HepG2 (cell line): ENCODE results near the gene DPH7. TPM values are rescaled to one million over a fixed set of nuclear protein-coding genes. Genes with fewer than 3 reads are reported as not detected.

Source experiments
- ATAC-seq: fragments of 200-7000 bp; cut with Tn5 transposase; 3 replicates; pipeline ENCODE4 v1.9.1; 2020; ENCODE audit warnings: mild to moderate bottlenecking, moderate library complexity
- BruUV-seq: library from RNA; stranded (reverse); fragments of 400-500 nt; replicated peaks from 2 replicates; lab custom pipeline; 2021; lab: Mats Ljungman, UMichigan
- CTCF ChIA-PET: fragments of 300-600 bp; formaldehyde crosslinking; extraction: SDS; loops from one replicate; lab custom pipeline; 2021; ENCODE audit warnings: low total read pairs, inconsistent platforms, low intra/inter-chr PET ratio; lab: Yijun Ruan, JAX
- POLR2A ChIA-PET: fragments of 350-600 bp; sonication (Branson Sonifier 250); formaldehyde crosslinking; loops from one replicate; lab custom pipeline; 2020; ENCODE audit warnings: antibody characterized with exemption, inconsistent platforms; lab: Yijun Ruan, JAX
- DNase-seq: peaks from one replicate; pipeline ENCODE4 v3.0.0-alpha.2; 2015; ENCODE audit warnings: low spot score
- FAIRE-seq: peaks from 3 replicates; lab custom pipeline; 2011; peaks lifted over from hg19 to GRCh38; lab: Jason Lieb, UNC
- H2AFZ ChIP-seq: one replicate; pipeline ENCODE4 v1.6.1; 2011; ENCODE audit warnings: low read length, inconsistent platforms
- H3K27ac ChIP-seq: fragments of 300-600 bp; 3 replicates; pipeline ENCODE4 v1.8.0; 2011; ENCODE audit warnings: mixed run types, mild to moderate bottlenecking, mixed read lengths, low read length, inconsistent platforms; ENCODE audit not compliant: insufficient read depth; ENCODE audit errors: extremely low read length
- H3K27me3 ChIP-seq, 2 experiments: fragments of 200-600 bp in 1 of 2; 2 replicates in 1 of 2; 3 replicates in 1 of 2; pipeline versions ENCODE4 v1.6.0 to v1.8.0; 2011; ENCODE audit warnings: low read length in 2 of 2, mild to moderate bottlenecking in 2 of 2, moderate library complexity in 2 of 2, inconsistent platforms in 1 of 2; ENCODE audit not compliant: insufficient read depth in 2 of 2, control insufficient read depth in 1 of 2
- H3K36me3 ChIP-seq, 2 experiments: fragments of 200-600 bp in 1 of 2; replicated peaks in 1 of 2; 2 replicates in 1 of 2; 3 replicates in 1 of 2; pipeline versions ENCODE4 v1.5.1 to v1.8.0; 2011; ENCODE audit warnings: low read length in 2 of 2, inconsistent platforms in 1 of 2; ENCODE audit not compliant: insufficient read depth in 2 of 2, control insufficient read depth in 1 of 2
- H3K4me1 ChIP-seq: 2 replicates; pipeline ENCODE4 v1.5.1; 2012; ENCODE audit warnings: low read length, inconsistent platforms; ENCODE audit not compliant: insufficient read depth
- H3K4me2 ChIP-seq: 2 replicates; pipeline ENCODE4 v1.6.0; 2011; ENCODE audit warnings: low read depth, low read length, inconsistent platforms
- H3K4me3 ChIP-seq, 3 experiments: fragments of 200-600 bp in 1 of 3; sonication (generic), shearing (Covaris generic) in 1 of 3; replicated peaks in 1 of 3; 2 replicates each; pipeline ENCODE4 v1.5.1; 2011 to 2016; ENCODE audit warnings: low read length in 3 of 3, inconsistent platforms in 2 of 3, low read depth in 2 of 3, mild to moderate bottlenecking in 2 of 3, control low read depth in 1 of 3, mixed read lengths in 1 of 3; ENCODE audit not compliant: insufficient read depth in 1 of 3
- H3K79me2 ChIP-seq: one replicate; pipeline ENCODE4 v1.6.1; 2011; ENCODE audit warnings: low read length, inconsistent platforms; ENCODE audit not compliant: insufficient read depth
- H3K9ac ChIP-seq: 2 replicates; pipeline ENCODE4 v1.6.0; 2011; ENCODE audit warnings: mild to moderate bottlenecking, low read depth, low read length, inconsistent platforms; ENCODE audit not compliant: insufficient read depth
- H3K9me3 ChIP-seq: 2 replicates; pipeline ENCODE4 v1.5.1; 2012; ENCODE audit warnings: mild to moderate bottlenecking, low read length
- H4K20me1 ChIP-seq: 2 replicates; pipeline ENCODE4 v1.6.0; 2011; ENCODE audit warnings: inconsistent platforms, mild to moderate bottlenecking, low read length, moderate library complexity; ENCODE audit not compliant: insufficient read depth
- ARNTL ChIP-seq: sonication (generic); formaldehyde crosslinking; IDR thresholded peaks from 2 replicates; pipeline ENCODE4 v1.4.0; 2020; ENCODE audit warnings: mild to moderate bottlenecking, missing genetic modification reagents
- CENPBD1 ChIP-seq: sonication (generic); formaldehyde crosslinking; IDR thresholded peaks from 2 replicates; pipeline ENCODE4 v1.8.0; 2022; ENCODE audit warnings: missing genetic modification reagents, low read depth, mild to moderate bottlenecking, borderline replicate concordance
- FIP1L1 ChIP-seq: fragments of 200-400 bp; formaldehyde crosslinking; IDR thresholded peaks from 2 replicates; pipeline ENCODE4 v1.6.1; 2018; ENCODE audit warnings: low read depth, mild to moderate bottlenecking, low read length, moderate library complexity, borderline replicate concordance; ENCODE audit not compliant: insufficient read depth
- MLX ChIP-seq: IDR thresholded peaks from 2 replicates; pipeline ENCODE4 v1.6.1; 2016
- MNT ChIP-seq: fragments of 450-650 bp; IDR thresholded peaks from 2 replicates; pipeline ENCODE4 v1.6.1; 2016
- NR2F6 ChIP-seq, 2 experiments: IDR thresholded peaks; 2 replicates each; pipeline ENCODE4 v1.6.1; 2016; ENCODE audit warnings: antibody characterized with exemption in 1 of 2, mild to moderate bottlenecking in 1 of 2
- POGZ ChIP-seq: sonication (generic); formaldehyde crosslinking; IDR thresholded peaks from 2 replicates; pipeline ENCODE4 v1.4.0; 2020; ENCODE audit warnings: mild to moderate bottlenecking, missing genetic modification reagents
- TMF1 ChIP-seq: sonication (generic); formaldehyde crosslinking; IDR thresholded peaks from 2 replicates; pipeline ENCODE4 v1.8.1; 2022; ENCODE audit warnings: low read depth, missing genetic modification reagents
- ZMYM3 ChIP-seq: sonication (generic); formaldehyde crosslinking; IDR thresholded peaks from 2 replicates; pipeline ENCODE4 v1.5.1; 2020; ENCODE audit warnings: mild to moderate bottlenecking, missing genetic modification reagents
- ZZZ3 ChIP-seq: sonication (generic); formaldehyde crosslinking; IDR thresholded peaks from 2 replicates; pipeline ENCODE4 v1.4.0; 2020; ENCODE audit warnings: missing genetic modification reagents, mild to moderate bottlenecking, borderline replicate concordance
- WGBS: methylation state at CpG from one replicate; pipeline ENCODE4 v1.1.6; 2017; ENCODE audit warnings: low lambda C conversion rate; 5-methylcytosine and 5-hydroxymethylcytosine counted together
- in situ Hi-C: cut with HindIII; loops from 2 replicates; pipeline ENCODE4 v1.10.0; 2017; ENCODE audit warnings: low pct_unique_long_range_greater_than_20kb; ENCODE audit not compliant: extremely low pct_ligation_motif_present
- intact Hi-C: fragments of 100-400 bp; cut with micrococcal nuclease; formaldehyde crosslinking; loops from one replicate; pipeline ENCODE4 v1.10.0; 2022; ENCODE audit not compliant: unreplicated experiment
- polyA plus RNA-seq, 8 experiments: library from polyadenylated mRNA; depleted of rRNA in 3 of 8; stranded (reverse) in 7 of 8; unstranded in 1 of 8; fragments of >200 nt; fragmentation: Illumina TruSeq in 4 of 8; extraction: Trizol in 4 of 8; gene quantifications; 2 replicates each; pipeline versions ENCODE4 v1.2.1 to v1.2.3, GENCODE V29; 2011 to 2016; ENCODE audit warnings: low read depth in 4 of 8, missing spikeins in 1 of 8, mixed read lengths in 1 of 8; ENCODE audit not compliant: insufficient read depth in 1 of 8
- total RNA-seq, 5 experiments: library from RNA; depleted of rRNA; stranded (reverse); fragments of >200 nt; fragmentation: Illumina TruSeq; extraction: Trizol; gene quantifications; 2 replicates each; pipeline ENCODE4 v1.2.3, GENCODE V29; 2016; ENCODE audit warnings: low read depth in 1 of 5
- TF ChIP-seq, protein P1 (sequence below): fragments of 450-650 bp; IDR thresholded peaks from 2 replicates; pipeline ENCODE4 v1.6.1; 2017
- TF ChIP-seq, protein P2 (sequence below): sonication (generic); formaldehyde crosslinking; IDR thresholded peaks from 2 replicates; pipeline ENCODE4 v1.4.0; 2020; ENCODE audit warnings: missing genetic modification reagents

The DPH7 gene
- total and polyA plus RNA-seq, 2 of the 13 experiments (the other 11 are each of a cell fraction or from before 2014, with no cell fraction given) = 27.6 to 31.6 TPM

DNA sequence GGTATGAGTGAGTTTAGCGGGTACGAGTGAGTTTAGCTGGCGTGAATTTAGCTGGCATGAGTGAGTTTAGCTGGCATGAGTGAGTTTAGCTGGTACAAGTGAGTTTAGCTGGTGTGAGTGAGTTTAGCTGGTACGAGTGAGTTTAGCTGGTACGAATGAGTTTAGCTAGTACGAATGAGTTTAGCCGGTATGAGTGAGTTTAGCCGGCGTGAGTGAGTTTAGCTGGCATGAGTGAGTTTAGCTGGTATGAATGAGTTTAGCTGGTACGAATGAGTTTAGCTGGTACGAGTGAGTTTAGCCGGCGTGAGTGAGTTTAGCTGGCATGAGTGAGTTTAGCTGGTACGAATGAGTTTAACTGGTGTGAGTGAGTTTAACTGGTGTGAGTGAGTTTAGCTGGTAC lies 69.5 kb downstream of the DPH7 start:
- no peaks in the 10 kb centered on the region for H4K20me1 ChIP-seq
- no peak for FAIRE-seq

DNA sequence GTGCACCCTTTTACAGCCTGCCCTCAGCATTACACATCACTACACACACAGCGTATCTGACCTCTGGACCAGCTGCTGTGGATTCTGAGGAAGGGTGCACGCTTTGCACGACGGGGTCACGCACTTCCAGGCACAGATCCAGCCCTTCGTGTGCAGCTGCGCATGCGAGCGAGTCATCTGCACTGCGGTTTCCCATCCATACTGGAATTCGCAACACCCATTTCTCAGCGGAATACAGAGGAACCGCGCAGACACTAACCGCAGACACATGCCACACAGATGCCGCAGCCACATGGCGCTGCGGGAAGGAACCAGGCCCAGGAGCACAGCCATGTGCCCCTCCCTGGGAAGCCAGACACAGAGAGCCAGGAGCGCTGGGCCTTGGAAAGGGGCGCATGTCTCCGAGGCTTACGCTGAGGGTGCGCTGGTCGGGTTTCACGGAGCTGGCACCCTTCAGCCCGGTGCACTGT lies 72.0 kb downstream of the DPH7 start:
- H3K4me1 ChIP-seq = peaks cover 12% of the 10 kb centered on the region
- CTCF ChIA-PET = no interaction called here
- no peak overlapping the region for H2AFZ ChIP-seq
- no peak overlapping the region for H3K9ac ChIP-seq
- H4K20me1 ChIP-seq = no peaks in the 10 kb centered on the region
- no peaks in the 10 kb centered on the region for H3K79me2 ChIP-seq
- intact Hi-C loops (no loop called here), in situ Hi-C loops (no loop called here)
- no TSS peak for BruUV-seq
- H3K27me3 ChIP-seq = peaks cover 3% of the 10 kb centered on the region in 2 experiments; a peak in 2 of 5 replicates
- no peak overlapping the region for H3K27ac ChIP-seq
- ATAC-seq (peak; percentile 73), FAIRE-seq (no peak), DNase-seq (no peak)
- 22% methylated on average over 9 of the region's 26 CpGs for WGBS
- POLR2A ChIA-PET = no interaction called here
- H3K4me3 ChIP-seq = no peak overlapping the region
- H3K4me2 ChIP-seq = peak overlapping the region; percentile 21; the same call in 1 of the 2 replicates
- H3K36me3 ChIP-seq = no peaks in the 10 kb centered on the region
- peaks cover 3% of the 10 kb centered on the region; the same call in 1 of the 2 replicates for H3K9me3 ChIP-seq
- TF ChIP-seq, protein P1, sequence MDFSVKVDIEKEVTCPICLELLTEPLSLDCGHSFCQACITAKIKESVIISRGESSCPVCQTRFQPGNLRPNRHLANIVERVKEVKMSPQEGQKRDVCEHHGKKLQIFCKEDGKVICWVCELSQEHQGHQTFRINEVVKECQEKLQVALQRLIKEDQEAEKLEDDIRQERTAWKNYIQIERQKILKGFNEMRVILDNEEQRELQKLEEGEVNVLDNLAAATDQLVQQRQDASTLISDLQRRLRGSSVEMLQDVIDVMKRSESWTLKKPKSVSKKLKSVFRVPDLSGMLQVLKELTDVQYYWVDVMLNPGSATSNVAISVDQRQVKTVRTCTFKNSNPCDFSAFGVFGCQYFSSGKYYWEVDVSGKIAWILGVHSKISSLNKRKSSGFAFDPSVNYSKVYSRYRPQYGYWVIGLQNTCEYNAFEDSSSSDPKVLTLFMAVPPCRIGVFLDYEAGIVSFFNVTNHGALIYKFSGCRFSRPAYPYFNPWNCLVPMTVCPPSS = no peak
- peak; percentile 11; the same call in 1 of the 2 replicates for TF ChIP-seq ZMYM3
- TF ChIP-seq MNT = peak; percentile 64; the same call in 1 of the 2 replicates
- TF ChIP-seq NR2F6 (IDR thresholded peaks at IDR 0.05) = peak; percentile 51; the same call in 1 of the 2 replicates
- peak; percentile 64 for TF ChIP-seq NR2F6 (CRISPR knock-in tag; IDR thresholded peaks at IDR 0.05)
- TF ChIP-seq TMF1 (CRISPR knock-in tag) = no peak
- TF ChIP-seq MLX (CRISPR knock-in tag) = peak; percentile 47; the same call in 1 of the 2 replicates
- TF ChIP-seq, protein P2, sequence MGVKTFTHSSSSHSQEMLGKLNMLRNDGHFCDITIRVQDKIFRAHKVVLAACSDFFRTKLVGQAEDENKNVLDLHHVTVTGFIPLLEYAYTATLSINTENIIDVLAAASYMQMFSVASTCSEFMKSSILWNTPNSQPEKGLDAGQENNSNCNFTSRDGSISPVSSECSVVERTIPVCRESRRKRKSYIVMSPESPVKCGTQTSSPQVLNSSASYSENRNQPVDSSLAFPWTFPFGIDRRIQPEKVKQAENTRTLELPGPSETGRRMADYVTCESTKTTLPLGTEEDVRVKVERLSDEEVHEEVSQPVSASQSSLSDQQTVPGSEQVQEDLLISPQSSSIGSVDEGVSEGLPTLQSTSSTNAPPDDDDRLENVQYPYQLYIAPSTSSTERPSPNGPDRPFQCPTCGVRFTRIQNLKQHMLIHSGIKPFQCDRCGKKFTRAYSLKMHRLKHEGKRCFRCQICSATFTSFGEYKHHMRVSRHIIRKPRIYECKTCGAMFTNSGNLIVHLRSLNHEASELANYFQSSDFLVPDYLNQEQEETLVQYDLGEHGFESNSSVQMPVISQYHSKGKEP (CRISPR knock-in tag) = no peak
- no peak for TF ChIP-seq FIP1L1

More for the DNA sequence above, 69.5 kb downstream of the DPH7 start:
- POLR2A ChIA-PET = interaction anchor here (1.3 kb wide), 1 partner anchor 50 kb away, joined by 3 read pairs; the partner anchor contains the start of gene NSMF
- H3K36me3 ChIP-seq = no peaks in the 10 kb centered on the region
- H3K9me3 ChIP-seq = peaks cover 3% of the 10 kb centered on the region; the same call in 1 of the 2 replicates
- H3K27ac ChIP-seq = no peak overlapping the region
- in situ Hi-C loops (no loop called here), intact Hi-C loops (no loop called here)
- CTCF ChIA-PET = no interaction called here
- H3K4me2 ChIP-seq = no peak overlapping the region
- DNase-seq (no peak), ATAC-seq (no peak)
- H3K4me1 ChIP-seq = peaks cover 12% of the 10 kb centered on the region
- BruUV-seq = no TSS peak
- H3K27me3 ChIP-seq = peaks cover 0 to 3% of the 10 kb centered on the region in 2 experiments; a peak in 2 of 5 replicates
- no peak overlapping the region for H3K4me3 ChIP-seq
- H3K9ac ChIP-seq = no peak overlapping the region
- H2AFZ ChIP-seq = no peak overlapping the region
- 82% methylated on average over 14 of the region's 14 CpGs for WGBS
- TF ChIP-seq ARNTL (CRISPR knock-in tag) (no peak), ZZZ3 (CRISPR knock-in tag) (no peak), CENPBD1 (CRISPR knock-in tag) (no peak), POGZ (no peak)
- no peaks in the 10 kb centered on the region for H3K79me2 ChIP-seq
